ENCODE measurements around the gene ME3. TPM values are rescaled to one million over a fixed set of nuclear protein-coding genes. Genes with fewer than 3 reads are reported as not detected.

ME3 gene
- total RNA-seq, 1 experiment from 2014 or later = 0.30 TPM

- BruUV-seq (replicated peaks) = no TSS peak
- Histone ChIP-seq H3K27me3 (ENCODE audit: insufficient read depth, low read length) (no peaks in the 10 kb centered on the region), H3K9ac (ENCODE audit: low read length) (no peak overlapping the region), H3K4me2 (ENCODE audit: low read length) (no peak overlapping the region), H3K36me3 (ENCODE audit: control insufficient read depth in 1 of 2, insufficient read depth in 2 of 2, low read length in 2 of 2) (no peaks in the 10 kb centered on the region), H3K9me2 (ENCODE audit: insufficient read depth) (no peaks in the 10 kb centered on the region), H3K9me3 (ENCODE audit: control insufficient read depth in 1 of 2, insufficient read depth in 1 of 2, low read depth in 1 of 2, low read length in 2 of 2) (no peaks in the 10 kb centered on the region), H3K4me1 (ENCODE audit: control insufficient read depth in 1 of 2, insufficient read depth in 2 of 2, low read length in 2 of 2) (no peaks in the 10 kb centered on the region), H3K27ac (ENCODE audit: low read depth, low read length) (no peak overlapping the region), H2AFZ (ENCODE audit: low read depth, low read length, poor library complexity, severe bottlenecking) (no peak overlapping the region), H3K4me3 (replicated peaks in 1 of 2; ENCODE audit: low read depth in 1 of 2, low read length in 2 of 2) (no peak overlapping the region), H3K79me2 (ENCODE audit: insufficient read depth, low read length) (no peaks in the 10 kb centered on the region), H4K20me1 (ENCODE audit: insufficient read depth) (no peaks in the 10 kb centered on the region)
- TF ChIP-seq POLR2A (IDR thresholded peaks at IDR 0.05; ENCODE audit: borderline replicate concordance, extremely low read depth, insufficient read depth, insufficient read length) = no peak
- no peak for TF ChIP-seq EZH2 (IDR thresholded peaks at IDR 0.05)
- intact Hi-C loops (cut with micrococcal nuclease) = no loop called here
- no peak for ATAC-seq
- ChIA-PET RAD21 (ENCODE audit: low non-redundant PET in 1 of 2, low total read pairs in 2 of 2, uncharacterized antibody in 2 of 2, unreplicated experiment in 2 of 2) (no interaction called here), CTCF (no interaction called here), POLR2A (no interaction called here)
- no peak for DNase-seq (ENCODE audit: low read depth, low spot score)
Measured at GRCh38 chr11:86625981-86626380, 46.4 kb downstream of the ME3 start.

- Histone ChIP-seq H3K79me2 (ENCODE audit: insufficient read depth, low read length) (no peaks in the 10 kb centered on the region), H3K4me3 (replicated peaks in 1 of 2; ENCODE audit: low read depth in 1 of 2, low read length in 2 of 2) (no peak overlapping the region), H3K36me3 (ENCODE audit: control insufficient read depth in 1 of 2, insufficient read depth in 2 of 2, low read length in 2 of 2) (no peaks in the 10 kb centered on the region), H3K9ac (ENCODE audit: low read length) (no peak overlapping the region), H3K4me1 (ENCODE audit: control insufficient read depth in 1 of 2, insufficient read depth in 2 of 2, low read length in 2 of 2) (no peaks in the 10 kb centered on the region), H3K9me2 (ENCODE audit: insufficient read depth) (no peaks in the 10 kb centered on the region), H3K27ac (ENCODE audit: low read depth, low read length) (no peak overlapping the region), H3K9me3 (ENCODE audit: control insufficient read depth in 1 of 2, insufficient read depth in 1 of 2, low read depth in 1 of 2, low read length in 2 of 2) (no peaks in the 10 kb centered on the region), H2AFZ (ENCODE audit: low read depth, low read length, poor library complexity, severe bottlenecking) (no peak overlapping the region), H4K20me1 (ENCODE audit: insufficient read depth) (no peaks in the 10 kb centered on the region), H3K27me3 (ENCODE audit: insufficient read depth, low read length) (no peaks in the 10 kb centered on the region), H3K4me2 (ENCODE audit: low read length) (no peak overlapping the region)
- ChIA-PET RAD21 (ENCODE audit: low non-redundant PET in 1 of 2, low total read pairs in 2 of 2, uncharacterized antibody in 2 of 2, unreplicated experiment in 2 of 2) (no interaction called here), CTCF (no interaction called here), POLR2A (no interaction called here)
- TF ChIP-seq TCF7L2 (IDR thresholded peaks at IDR 0.05; ENCODE audit: borderline replicate concordance, extremely low read depth, insufficient read depth, insufficient read length) = no peak
- no peak for TF ChIP-seq SP1 (IDR thresholded peaks at IDR 0.05; ENCODE audit: low read depth)
- TF ChIP-seq ATF3 (IDR thresholded peaks at IDR 0.05) = no peak
- no peak for TF ChIP-seq CEBPB (IDR thresholded peaks at IDR 0.05; ENCODE audit: low read depth)
- TF ChIP-seq RAD21 (IDR thresholded peaks at IDR 0.05; ENCODE audit: low read depth) = no peak
- no peak for TF ChIP-seq EZH2 (IDR thresholded peaks at IDR 0.05)
- TF ChIP-seq ZBTB33 (IDR thresholded peaks at IDR 0.05; ENCODE audit: extremely low read depth, insufficient replicate concordance, low read length) = no peak
- TF ChIP-seq FOSL1 (IDR thresholded peaks at IDR 0.05; ENCODE audit: low read depth) = no peak
- no peak for TF ChIP-seq ELF1 (IDR thresholded peaks at IDR 0.05; ENCODE audit: borderline replicate concordance, low read depth)
- no peak for TF ChIP-seq EGR1 (IDR thresholded peaks at IDR 0.05; ENCODE audit: low read depth)
- no peak for TF ChIP-seq ZFX (IDR thresholded peaks at IDR 0.05)
- no peak for TF ChIP-seq ZNF274 (IDR thresholded peaks at IDR 0.05; ENCODE audit: low read depth, low read length)
- no peak for TF ChIP-seq POLR2A (IDR thresholded peaks at IDR 0.05; ENCODE audit: borderline replicate concordance, extremely low read depth, insufficient read depth, insufficient read length)
- no TSS peak for BruUV-seq (replicated peaks)
- intact Hi-C loops (cut with micrococcal nuclease) = no loop called here
- ATAC-seq = no peak
- DNase-seq (ENCODE audit: low read depth, low spot score) = no peak
Measured at GRCh38 chr11:86625544-86625943, 46.9 kb downstream of the ME3 start.

Measured in HCT116 (cell line).